Activated T-cell treated with anti-CD3 and anti-CD28 coated beads, Interleukin-2, amount 50 U/mL, for 24 hours (primary cell): ENCODE results near the gene ZSWIM8.

Experiments used
- DNase-seq: peaks from one replicate; pipeline ENCODE4 v3.0.0-alpha.2; 2020
- H3K27ac Mint-ChIP-seq: 2 replicates; pipeline ENCODE4 v1.8.0; 2020; ENCODE audit warnings: mild to moderate bottlenecking, mixed read lengths
- H3K27me3 Mint-ChIP-seq: 2 replicates; pipeline ENCODE4 v1.8.0; 2020; ENCODE audit warnings: mixed read lengths
- H3K36me3 Mint-ChIP-seq: 2 replicates; pipeline ENCODE4 v1.8.0; 2020; ENCODE audit warnings: low read depth, mixed read lengths
- H3K4me1 Mint-ChIP-seq: 2 replicates; pipeline ENCODE4 v1.8.0; 2020; ENCODE audit warnings: low read depth, mixed read lengths
- H3K4me3 Mint-ChIP-seq: 2 replicates; pipeline ENCODE4 v1.8.0; 2020; ENCODE audit warnings: mild to moderate bottlenecking, moderate library complexity, mixed read lengths
- H3K9me3 Mint-ChIP-seq: 2 replicates; pipeline ENCODE4 v1.8.0; 2020; ENCODE audit warnings: mixed read lengths

ZSWIM8 gene

DNA sequence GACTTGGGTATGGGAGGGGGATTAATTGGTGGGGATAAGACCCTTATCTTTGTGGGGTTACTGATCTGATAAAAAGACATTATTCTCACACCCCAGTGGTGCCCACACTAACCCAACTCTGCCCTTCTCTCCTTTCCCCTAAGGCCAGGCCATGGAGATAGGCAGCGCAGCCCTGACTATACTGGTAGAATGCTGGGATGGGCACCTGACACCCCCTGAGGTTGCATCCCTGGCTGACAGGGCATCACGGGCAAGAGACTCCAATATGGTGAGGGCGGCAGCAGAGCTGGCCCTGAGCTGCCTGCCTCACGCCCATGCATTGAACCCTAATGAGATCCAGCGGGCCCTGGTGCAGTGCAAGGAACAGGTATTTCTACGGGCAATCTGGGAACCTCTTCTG, 12.7 kb downstream of the ZSWIM8 start:
- no peaks in the 10 kb centered on the region for H3K27me3 Mint-ChIP-seq
- H3K27ac Mint-ChIP-seq: peak overlapping the region; percentile 53
- peaks cover 97% of the 10 kb centered on the region for H3K36me3 Mint-ChIP-seq
- no peaks in the 10 kb centered on the region for H3K9me3 Mint-ChIP-seq
- H3K4me3 Mint-ChIP-seq: no peak overlapping the region
- peaks cover 2% of the 10 kb centered on the region for H3K4me1 Mint-ChIP-seq
- DNase-seq: no peak

DNA sequence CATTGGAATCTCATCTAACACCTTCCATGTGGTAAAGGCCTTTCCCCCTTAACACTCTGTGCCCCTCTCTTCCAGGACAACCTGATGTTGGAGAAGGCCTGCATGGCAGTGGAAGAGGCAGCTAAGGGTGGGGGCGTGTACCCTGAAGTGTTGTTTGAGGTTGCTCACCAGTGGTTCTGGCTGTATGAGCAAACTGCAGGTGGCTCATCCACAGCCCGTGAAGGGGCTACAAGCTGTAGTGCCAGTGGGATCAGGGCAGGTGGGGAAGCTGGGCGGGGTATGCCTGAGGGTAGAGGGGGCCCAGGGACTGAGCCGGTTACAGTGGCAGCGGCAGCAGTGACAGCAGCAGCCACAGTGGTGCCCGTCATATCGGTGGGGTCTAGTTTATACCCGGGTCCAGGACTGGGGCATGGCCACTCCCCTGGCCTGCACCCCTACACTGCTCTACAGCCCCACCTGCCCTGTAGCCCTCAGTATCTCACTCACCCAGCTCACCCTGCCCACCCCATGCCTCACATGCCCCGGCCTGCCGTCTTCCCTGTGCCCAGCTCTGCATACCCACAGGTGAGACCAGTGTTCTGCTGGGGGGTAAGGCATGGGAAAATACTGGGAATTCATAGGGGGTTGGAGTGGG, 13.6 kb downstream of the ZSWIM8 start:
- Mint-ChIP-seq H3K36me3 (peaks cover 97% of the 10 kb centered on the region), H3K27ac (peak overlapping the region; percentile 68), H3K9me3 (no peaks in the 10 kb centered on the region), H3K4me3 (no peak overlapping the region), H3K27me3 (no peaks in the 10 kb centered on the region), H3K4me1 (peaks cover 9% of the 10 kb centered on the region)
- DNase-seq: no peak

DNA sequence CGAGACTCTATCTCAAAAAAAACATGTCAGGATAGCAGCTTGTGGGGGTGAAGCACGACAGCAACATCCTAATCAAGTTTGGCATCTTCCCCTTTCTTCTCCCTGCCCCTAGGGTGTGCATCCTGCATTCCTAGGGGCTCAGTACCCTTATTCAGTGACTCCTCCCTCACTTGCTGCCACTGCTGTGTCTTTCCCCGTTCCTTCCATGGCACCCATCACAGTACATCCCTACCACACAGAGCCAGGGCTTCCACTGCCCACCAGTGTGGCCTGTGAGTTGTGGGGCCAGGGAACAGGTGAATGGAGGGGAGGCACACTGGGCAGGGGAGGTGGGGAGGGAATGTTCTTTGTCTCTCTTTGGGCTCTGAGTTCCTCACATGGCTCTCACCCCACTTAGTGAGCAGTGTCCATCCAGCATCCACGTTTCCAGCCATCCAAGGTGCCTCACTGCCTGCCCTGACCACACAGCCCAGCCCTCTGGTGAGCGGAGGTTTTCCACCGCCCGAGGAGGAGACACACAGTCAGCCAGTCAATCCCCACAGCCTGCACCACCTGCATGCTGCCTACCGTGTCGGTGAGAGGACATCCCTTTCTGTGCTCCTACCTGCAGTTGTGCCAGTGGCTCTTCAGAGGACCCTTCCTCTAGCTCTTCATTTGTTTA, 14.6 kb downstream of the ZSWIM8 start:
- peaks cover 12% of the 10 kb centered on the region for H3K4me1 Mint-ChIP-seq
- H3K27ac Mint-ChIP-seq: peak overlapping the region; percentile 67
- peaks cover 98% of the 10 kb centered on the region for H3K36me3 Mint-ChIP-seq
- no peak for DNase-seq
- H3K9me3 Mint-ChIP-seq: no peaks in the 10 kb centered on the region
- no peak overlapping the region for H3K4me3 Mint-ChIP-seq
- H3K27me3 Mint-ChIP-seq: no peaks in the 10 kb centered on the region

DNA sequence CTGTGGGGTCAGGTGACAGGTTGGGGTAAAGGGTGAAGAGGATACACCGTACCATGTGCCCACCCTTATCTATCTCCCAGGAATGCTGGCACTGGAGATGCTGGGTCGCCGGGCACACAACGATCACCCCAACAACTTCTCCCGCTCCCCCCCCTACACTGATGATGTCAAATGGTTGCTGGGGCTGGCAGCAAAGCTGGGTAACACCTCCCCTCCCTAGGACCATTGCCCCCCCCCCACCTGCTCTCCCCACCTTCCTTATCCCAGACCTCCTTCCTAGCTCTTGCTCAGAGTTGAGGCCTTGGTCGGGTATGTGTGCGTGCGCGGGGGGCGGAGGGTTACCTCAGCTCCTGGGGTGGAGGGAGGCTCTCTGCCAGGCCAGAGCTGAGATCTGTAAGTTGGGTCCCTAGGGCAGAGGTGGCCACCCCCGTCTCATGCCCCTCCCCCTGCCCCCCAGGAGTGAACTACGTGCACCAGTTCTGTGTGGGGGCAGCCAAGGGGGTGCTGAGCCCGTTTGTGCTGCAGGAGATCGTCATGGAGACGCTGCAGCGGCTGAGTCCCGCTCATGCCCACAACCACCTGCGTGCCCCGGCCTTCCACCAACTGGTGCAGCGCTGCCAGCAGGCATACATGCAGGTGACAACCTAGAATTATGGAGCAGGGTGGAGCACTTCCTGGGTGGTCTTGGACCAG, 15.3 kb downstream of the ZSWIM8 start:
- Mint-ChIP-seq H3K4me3 (no peak overlapping the region), H3K27me3 (no peaks in the 10 kb centered on the region), H3K9me3 (no peaks in the 10 kb centered on the region), H3K4me1 (peaks cover 13% of the 10 kb centered on the region), H3K27ac (peak overlapping the region; percentile 73), H3K36me3 (peaks cover 98% of the 10 kb centered on the region)
- no peak for DNase-seq

DNA sequence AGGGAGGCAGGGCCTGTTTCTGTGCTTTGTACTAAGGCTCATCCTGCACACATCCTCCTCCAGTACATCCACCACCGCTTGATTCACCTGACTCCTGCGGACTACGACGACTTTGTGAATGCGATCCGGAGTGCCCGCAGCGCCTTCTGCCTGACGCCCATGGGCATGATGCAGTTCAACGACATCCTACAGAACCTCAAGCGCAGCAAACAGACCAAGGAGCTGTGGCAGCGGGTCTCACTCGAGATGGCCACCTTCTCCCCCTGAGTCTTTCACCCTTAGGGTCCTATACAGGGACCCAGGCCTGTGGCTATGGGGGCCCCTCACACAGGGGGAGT, 15.8 kb downstream of the ZSWIM8 start:
- Mint-ChIP-seq H3K27ac (peak overlapping the region; percentile 73), H3K27me3 (no peaks in the 10 kb centered on the region), H3K4me1 (peaks cover 17% of the 10 kb centered on the region)

DNA sequence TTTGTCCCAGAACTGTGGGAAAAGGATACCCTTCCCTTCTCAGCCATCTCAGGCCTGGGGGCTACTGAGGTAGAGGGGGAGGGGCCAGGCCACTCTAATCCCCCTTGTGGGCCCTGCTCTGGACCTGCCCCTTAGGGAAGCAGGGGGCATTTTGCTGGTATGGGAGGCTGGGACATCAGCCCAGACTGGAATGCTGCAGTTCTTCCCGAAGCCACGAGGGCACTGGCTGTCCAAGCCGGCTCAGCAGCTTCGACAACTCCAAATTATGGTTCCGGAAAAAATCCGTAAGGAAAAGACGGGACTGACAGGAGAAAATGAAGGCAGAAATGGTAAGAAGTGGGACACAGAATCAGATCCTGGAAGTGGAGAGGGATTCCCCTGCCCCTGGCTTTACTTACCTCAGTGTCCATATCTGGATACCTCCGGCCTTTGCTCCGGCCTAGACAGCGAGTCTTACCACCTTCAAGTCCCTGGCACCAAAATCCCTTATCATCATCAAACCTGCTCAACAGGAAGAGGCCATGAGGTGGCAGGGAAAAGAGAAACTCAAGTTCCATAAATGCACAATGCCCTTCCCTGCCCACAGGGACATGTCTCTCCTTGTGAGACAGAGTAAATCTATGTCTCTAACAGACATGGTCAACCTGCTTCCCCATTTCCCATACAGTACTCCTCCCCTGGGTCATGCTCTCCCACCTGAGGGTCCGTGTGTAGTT, 17.0 kb downstream of the ZSWIM8 start:
- DNase-seq: no peak
- Mint-ChIP-seq H3K27ac (peak overlapping the region; percentile 85), H3K4me1 (peaks cover 29% of the 10 kb centered on the region), H3K36me3 (peaks cover 99% of the 10 kb centered on the region), H3K9me3 (no peaks in the 10 kb centered on the region), H3K4me3 (no peak overlapping the region), H3K27me3 (no peaks in the 10 kb centered on the region)

More for the DNA sequence above, 15.8 kb downstream of the ZSWIM8 start:
- H3K36me3 Mint-ChIP-seq: peaks cover 99% of the 10 kb centered on the region
- DNase-seq: no peak
- H3K4me3 Mint-ChIP-seq: no peak overlapping the region
- H3K9me3 Mint-ChIP-seq: no peaks in the 10 kb centered on the region

DNA sequence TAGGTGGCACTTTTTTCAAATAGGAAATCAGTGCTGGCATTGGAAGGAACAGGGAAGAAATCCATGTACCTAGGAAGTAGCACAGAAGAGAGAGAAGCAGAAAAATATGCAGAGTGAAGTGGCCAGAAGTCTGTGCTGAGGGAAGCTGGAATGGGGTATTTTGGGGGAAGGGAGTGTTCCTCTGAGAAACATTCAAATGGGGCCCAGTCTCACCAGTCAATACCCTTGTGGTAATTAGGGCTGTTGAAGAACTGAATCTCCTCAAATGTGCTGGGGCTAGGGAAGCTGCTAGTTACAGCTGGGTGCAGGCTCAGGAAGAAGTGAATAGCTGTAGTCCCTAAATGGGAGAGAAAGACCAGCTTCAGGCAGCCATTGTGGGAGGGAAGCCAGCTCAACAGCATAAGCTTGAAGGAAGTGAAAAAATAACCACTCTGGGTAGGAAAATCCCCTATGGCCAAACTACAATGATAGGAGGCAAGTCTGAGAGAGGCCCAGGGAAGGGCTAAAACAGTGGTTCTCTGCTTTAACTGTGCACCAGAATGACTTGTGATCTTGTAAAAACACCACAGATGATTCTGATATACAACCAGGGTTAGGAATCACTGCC, 18.4 kb downstream of the ZSWIM8 start:
- Mint-ChIP-seq H3K27me3 (no peaks in the 10 kb centered on the region), H3K27ac (peak overlapping the region; percentile 85), H3K36me3 (peaks cover 99% of the 10 kb centered on the region), H3K4me3 (no peak overlapping the region), H3K4me1 (peaks cover 40% of the 10 kb centered on the region), H3K9me3 (no peaks in the 10 kb centered on the region)
- no peak for DNase-seq

DNA sequence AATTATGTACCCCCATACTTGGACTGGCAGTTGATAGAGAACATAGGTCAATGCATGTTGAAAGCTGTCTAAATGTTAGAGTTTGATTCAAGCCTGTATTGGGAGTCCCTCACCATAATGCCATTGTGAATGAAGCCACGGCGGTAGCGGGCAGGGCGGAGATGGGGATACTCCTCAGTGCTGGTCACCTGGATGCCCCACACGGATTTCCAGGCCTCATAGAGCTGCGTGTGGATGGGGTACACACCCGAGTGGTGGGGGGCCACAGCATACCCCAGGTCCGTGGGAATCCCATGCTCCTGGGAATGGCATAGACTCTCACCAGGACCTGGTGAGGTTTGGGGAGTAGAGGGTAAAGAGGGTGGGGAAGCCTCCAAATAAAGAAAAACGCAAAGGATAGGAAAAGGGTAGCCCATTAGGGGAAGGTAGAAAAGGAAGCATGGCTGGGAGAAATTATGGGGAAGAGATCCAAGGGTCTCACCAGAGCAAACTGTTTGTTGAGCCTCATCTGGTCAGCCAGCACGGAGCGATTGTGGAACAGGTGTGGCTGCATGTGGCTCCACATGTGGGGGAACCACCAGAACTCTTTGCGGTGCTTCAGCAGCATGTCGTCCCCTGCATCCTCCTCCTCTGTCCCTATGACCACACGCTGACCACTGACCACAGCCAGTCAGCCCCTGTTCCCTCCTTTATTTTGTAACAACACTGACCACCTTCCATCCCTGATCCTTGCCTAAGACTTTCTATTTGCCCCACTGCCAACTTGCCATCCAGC, 21.0 kb downstream of the ZSWIM8 start:
- Mint-ChIP-seq H3K9me3 (no peaks in the 10 kb centered on the region), H3K4me3 (peak overlapping the region; percentile 39), H3K27ac (peak overlapping the region; percentile 95), H3K27me3 (no peaks in the 10 kb centered on the region), H3K36me3 (peaks cover 93% of the 10 kb centered on the region), H3K4me1 (peaks cover 55% of the 10 kb centered on the region)
- no peak for DNase-seq

DNA sequence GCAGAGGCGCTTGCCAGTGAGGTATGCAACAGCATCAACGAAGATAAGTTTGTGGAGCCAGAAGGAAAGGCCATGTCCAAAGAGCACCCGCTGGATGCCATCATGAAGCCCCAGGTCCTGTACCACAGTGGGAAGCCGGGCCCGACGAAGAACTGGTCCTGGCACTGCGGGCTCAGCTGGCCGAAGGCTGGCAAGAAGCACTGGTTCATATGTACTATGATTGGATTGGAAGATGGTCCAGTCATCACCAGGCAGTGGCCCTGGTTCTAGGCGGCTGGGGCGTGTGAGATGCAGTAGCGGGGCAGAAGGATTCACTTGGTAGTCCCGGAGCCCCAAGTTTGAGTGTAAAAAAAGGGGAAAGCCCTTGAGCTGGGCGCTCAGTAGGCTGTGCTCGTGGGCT, 22.1 kb downstream of the ZSWIM8 start:
- Mint-ChIP-seq H3K4me3 (peak overlapping the region; percentile 39), H3K27me3 (no peaks in the 10 kb centered on the region), H3K4me1 (peaks cover 55% of the 10 kb centered on the region), H3K36me3 (peaks cover 82% of the 10 kb centered on the region), H3K27ac (peak overlapping the region; percentile 95), H3K9me3 (no peaks in the 10 kb centered on the region)
- DNase-seq: no peak

DNA sequence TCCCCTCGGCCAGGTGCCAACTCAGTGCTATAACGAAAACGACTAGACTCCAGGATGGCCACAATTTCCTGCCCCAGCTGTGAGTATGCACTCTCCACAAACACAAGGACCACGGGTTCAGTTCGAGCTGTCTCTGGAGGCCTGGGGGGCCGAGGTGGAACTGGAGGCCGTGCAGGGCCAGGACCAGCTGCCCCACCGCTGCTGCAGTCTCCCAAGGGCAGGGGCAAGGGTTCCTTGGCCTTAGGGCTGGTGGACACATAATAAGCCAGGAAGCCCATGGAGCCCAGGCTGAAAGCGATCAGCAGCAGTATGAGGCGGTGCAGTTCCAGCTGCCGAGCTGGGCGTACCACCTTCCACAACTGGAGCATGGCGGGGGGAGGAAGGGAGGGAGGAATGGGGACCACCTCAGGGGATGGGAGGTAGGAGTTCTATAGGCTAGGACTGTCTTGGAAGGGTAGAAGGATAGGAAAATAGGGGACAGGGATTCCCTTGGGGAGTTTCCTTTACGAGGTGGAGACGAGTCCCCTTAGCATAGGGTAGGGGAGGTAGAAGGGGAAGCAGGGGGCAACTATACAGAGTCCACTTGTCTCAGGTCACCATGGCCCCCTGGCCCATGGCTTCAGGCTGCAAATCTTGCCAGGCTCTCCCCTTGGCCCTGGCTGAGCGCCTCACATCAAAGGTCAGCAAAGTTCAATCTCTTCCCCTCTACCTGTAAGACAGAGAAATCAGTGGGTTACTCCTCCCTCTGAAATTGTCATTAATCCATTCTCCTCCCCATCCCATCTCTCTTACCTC, 22.8 kb downstream of the ZSWIM8 start:
- DNase-seq: no peak
- Mint-ChIP-seq H3K4me1 (peaks cover 57% of the 10 kb centered on the region), H3K27ac (peak overlapping the region; percentile 95), H3K9me3 (no peaks in the 10 kb centered on the region), H3K36me3 (peaks cover 82% of the 10 kb centered on the region), H3K27me3 (no peaks in the 10 kb centered on the region), H3K4me3 (peak overlapping the region; percentile 18)

DNA sequence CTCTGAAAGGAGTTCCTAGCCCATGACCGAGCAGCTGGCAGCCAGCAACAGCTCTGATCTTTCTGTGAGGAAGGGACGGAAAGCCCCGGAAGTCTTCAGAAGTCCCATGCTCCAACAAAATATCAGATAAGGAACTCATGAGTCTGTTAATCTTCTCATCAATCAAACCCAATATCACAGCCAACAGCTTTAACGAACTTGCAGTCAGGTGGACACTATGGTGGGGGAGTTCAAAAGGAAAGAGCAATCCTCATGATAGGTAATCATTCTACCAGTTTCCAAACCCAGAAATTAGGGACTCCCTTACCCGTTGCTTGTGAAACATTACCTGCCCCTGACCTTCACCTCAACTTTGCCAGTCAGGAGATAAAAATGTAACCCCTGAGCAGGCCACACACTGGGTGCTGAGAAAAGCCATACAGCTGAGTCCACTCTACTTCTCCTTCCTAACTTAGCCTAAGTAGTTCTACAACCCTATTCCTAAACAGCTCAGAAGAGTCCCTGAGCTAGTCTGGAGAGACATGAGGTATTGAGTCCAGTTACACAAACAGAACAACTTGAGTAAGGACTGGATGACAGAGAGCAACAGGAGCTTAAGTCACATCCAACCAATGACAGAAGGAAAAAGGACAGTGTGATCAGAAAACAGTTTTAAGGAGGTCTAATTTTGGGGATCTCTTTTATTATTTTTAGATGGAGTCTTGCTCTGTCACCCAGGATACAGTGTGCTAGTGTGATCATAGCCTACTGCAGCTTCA, 23.8 kb downstream of the ZSWIM8 start:
- Mint-ChIP-seq H3K4me1 (peaks cover 49% of the 10 kb centered on the region), H3K9me3 (no peaks in the 10 kb centered on the region), H3K27ac (peak overlapping the region; percentile 95), H3K4me3 (peak overlapping the region; percentile 86), H3K27me3 (no peaks in the 10 kb centered on the region), H3K36me3 (peaks cover 80% of the 10 kb centered on the region)
- DNase-seq: no peak

DNA sequence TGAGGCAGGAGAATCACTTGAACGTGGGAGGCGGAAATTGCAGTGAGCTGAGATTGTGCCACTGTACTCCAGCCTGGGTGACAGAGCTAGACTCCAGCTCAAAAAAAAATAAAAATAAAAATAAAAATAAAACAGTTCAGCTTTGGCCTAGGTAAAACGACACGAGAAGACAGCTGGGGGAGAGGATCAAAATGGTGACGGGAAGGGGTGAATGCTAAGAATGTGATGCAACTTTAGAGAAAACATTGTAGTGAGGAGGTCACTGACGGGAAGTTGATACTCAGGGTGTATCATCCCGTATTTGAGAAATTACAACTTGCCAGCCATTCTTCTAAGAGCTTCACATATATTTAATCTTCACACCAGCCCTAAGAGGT, 24.9 kb downstream of the ZSWIM8 start:
- Mint-ChIP-seq H3K4me1 (peaks cover 47% of the 10 kb centered on the region), H3K36me3 (peaks cover 75% of the 10 kb centered on the region), H3K4me3 (peak overlapping the region; percentile 86), H3K27me3 (no peaks in the 10 kb centered on the region), H3K9me3 (no peaks in the 10 kb centered on the region), H3K27ac (peak overlapping the region; percentile 95)
- no peak for DNase-seq
